Ovary (tissue), 9 donors: ENCODE data around the gene GGTA1. TPM values are rescaled to one million over a fixed set of nuclear protein-coding genes. Genes with fewer than 3 reads are reported as not detected.

ENCODE experiments used
- DNase-seq, 5 donors: peaks; one replicate each; pipeline ENCODE4 v3.0.0-alpha.2; 2019 to 2020
- H3K27ac ChIP-seq, 2 donors: fragments of 200-600 bp; one replicate each; pipeline versions ENCODE4 v1.5.1 to v1.8.0; 2019 to 2022
- H3K27me3 ChIP-seq: fragments of 200-600 bp; one replicate; pipeline ENCODE4 v1.8.0; 2022
- H3K36me3 ChIP-seq: fragments of 200-600 bp; sonication (generic); one replicate; pipeline ENCODE4 v1.5.1; 2019
- H3K4me1 ChIP-seq: one replicate; pipeline ENCODE4 v1.8.1; 2013; ENCODE audit warnings: mild to moderate bottlenecking, moderate library complexity; ENCODE audit not compliant: insufficient read depth
- H3K4me3 ChIP-seq: fragments of 200-600 bp; sonication (generic); one replicate; pipeline ENCODE4 v1.5.1; 2017
- H3K9me3 ChIP-seq, 2 donors: fragments of 200-600 bp in 1 of 2; sonication (generic) in 1 of 2; one replicate each; pipeline versions ENCODE4 v1.5.1 to v1.8.1; 2013 to 2019; ENCODE audit warnings: mild to moderate bottlenecking in 1 of 2, moderate library complexity in 1 of 2
- EP300 ChIP-seq: sonication (generic); formaldehyde crosslinking; IDR thresholded peaks from one replicate; pipeline ENCODE4 v1.6.1; 2017; ENCODE audit warnings: antibody characterized with exemption
- POLR2A ChIP-seq: fragments of 450-650 bp; IDR thresholded peaks from one replicate; pipeline ENCODE4 v1.6.1; 2017; ENCODE audit warnings: antibody characterized with exemption, mild to moderate bottlenecking, moderate library complexity
- WGBS, 3 donors: extraction: QIAGEN DNeasy Blood & Tissue Kit in 1 of 3; methylation state at CpG; one replicate each; pipeline versions ENCODE4 v1.1.5 to v1.1.7; 2013 to 2017; 5-methylcytosine and 5-hydroxymethylcytosine counted together
- intact Hi-C, 4 donors: fragments of 100-400 bp; cut with DNase I; formaldehyde crosslinking; loops; one replicate each; pipeline versions ENCODE4 v1.11.0 to v1.15.1; 2022 to 2023
- polyA plus RNA-seq, 2 donors: library from polyadenylated mRNA; stranded (reverse); fragments of 200-250 nt in 1 of 2; fragments of 350-450 nt in 1 of 2; fragmentation: Illumina TruSeq in 1 of 2; extraction: RNeasy Lipid Tissue Mini Kit (QIAGEN cat#74804) in 1 of 2; gene quantifications; one replicate each; pipeline ENCODE4 v1.2.3, GENCODE V29; 2013 to 2014
- total RNA-seq, 7 donors: library from RNA; depleted of rRNA in 2 of 7; stranded (reverse); fragments of >200 nt in 2 of 7; fragmentation: NEBNext Ultra II Directional in 3 of 7; extraction: Animal tissue kit (Norgen Biotek cat#: 25700) in 3 of 7; gene quantifications; one replicate each; pipeline versions ENCODE4 v1.1.0 to v1.2.4, GENCODE V29; 2016 to 2023
- TF ChIP-seq, protein P1 (sequence below), 3 donors: fragments of 450-650 bp in 2 of 3; fragments of 200-600 bp in 1 of 3; IDR thresholded peaks; one replicate each; pipeline versions ENCODE4 v1.5.1 to v1.8.0; 2016 to 2022; ENCODE audit warnings: antibody characterized with exemption in 3 of 3, mild to moderate bottlenecking in 1 of 3
- donor health status: DM: no; HTN: no; CAD: no; lungs with moderate emphysema.
- donor health status: DM: no; HTN: no; CAD: no.
- donor health status: Bipolar disorder and iron deficiency.
- donor health status: DM: yes; HTN: yes; CAD: no.
- donor health status: DM: no; HTN: no; CAD: no.
- donor health status: DM: yes; HTN: yes; CAD: no.

Gene GGTA1
- total and polyA plus RNA-seq, 9 donors = 0.38 to 33.1 (median 2.4) TPM

DNA sequence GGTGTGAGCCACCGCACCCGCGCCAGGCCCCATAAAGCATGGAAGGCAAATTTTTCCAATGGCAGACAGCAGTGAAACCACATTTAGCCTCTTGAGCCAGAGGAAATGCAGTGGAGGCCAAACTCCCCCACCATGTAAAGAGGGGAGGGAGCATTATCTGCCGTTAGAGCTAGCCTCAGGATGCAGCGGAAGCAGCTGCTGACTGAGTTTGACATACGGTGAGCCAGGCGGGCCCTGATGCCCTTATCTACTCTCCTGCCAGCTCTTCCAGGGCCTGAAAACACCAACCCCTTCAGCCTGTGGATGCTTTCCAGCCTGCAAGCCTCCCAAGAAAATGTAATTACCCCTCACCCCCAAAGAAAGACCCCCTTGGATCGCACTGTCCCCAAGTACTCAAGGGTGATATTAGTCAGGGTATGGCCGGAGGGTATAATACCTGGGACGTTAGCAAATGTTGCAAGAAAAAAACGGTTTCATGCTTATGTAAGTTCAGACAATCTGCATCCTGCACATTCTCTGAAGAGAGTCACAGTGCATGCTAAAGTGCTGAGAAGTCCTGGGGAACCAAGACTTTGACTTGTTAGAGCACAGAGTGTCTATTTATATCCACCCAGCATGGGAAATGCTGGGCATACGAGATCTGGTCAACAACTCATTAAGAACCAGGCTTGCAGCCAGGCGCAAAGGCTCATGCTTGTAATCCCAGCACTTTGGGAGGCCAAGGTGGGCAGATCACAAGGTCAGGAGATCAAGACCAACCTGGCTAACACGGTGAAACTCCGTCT lies 11.3 kb upstream of the GGTA1 start:
- TF ChIP-seq, protein P1, sequence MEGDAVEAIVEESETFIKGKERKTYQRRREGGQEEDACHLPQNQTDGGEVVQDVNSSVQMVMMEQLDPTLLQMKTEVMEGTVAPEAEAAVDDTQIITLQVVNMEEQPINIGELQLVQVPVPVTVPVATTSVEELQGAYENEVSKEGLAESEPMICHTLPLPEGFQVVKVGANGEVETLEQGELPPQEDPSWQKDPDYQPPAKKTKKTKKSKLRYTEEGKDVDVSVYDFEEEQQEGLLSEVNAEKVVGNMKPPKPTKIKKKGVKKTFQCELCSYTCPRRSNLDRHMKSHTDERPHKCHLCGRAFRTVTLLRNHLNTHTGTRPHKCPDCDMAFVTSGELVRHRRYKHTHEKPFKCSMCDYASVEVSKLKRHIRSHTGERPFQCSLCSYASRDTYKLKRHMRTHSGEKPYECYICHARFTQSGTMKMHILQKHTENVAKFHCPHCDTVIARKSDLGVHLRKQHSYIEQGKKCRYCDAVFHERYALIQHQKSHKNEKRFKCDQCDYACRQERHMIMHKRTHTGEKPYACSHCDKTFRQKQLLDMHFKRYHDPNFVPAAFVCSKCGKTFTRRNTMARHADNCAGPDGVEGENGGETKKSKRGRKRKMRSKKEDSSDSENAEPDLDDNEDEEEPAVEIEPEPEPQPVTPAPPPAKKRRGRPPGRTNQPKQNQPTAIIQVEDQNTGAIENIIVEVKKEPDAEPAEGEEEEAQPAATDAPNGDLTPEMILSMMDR (IDR thresholded peaks at IDR 0.05) = no peak
- TF ChIP-seq POLR2A (no peak), EP300 (no peak)
- DNase-seq = no peak
- Histone ChIP-seq H3K9me3 (no peaks in the 10 kb centered on the region), H3K36me3 (no peaks in the 10 kb centered on the region), H3K27me3 (no peaks in the 10 kb centered on the region), H3K4me3 (no peak overlapping the region), H3K4me1 (peaks cover 2% of the 10 kb centered on the region), H3K27ac (no peak overlapping the region)
- 68 to 73% (median 71%) methylated on average over 15 of the region's 15 CpGs for WGBS, 3 donors
- intact Hi-C loops = no loop called here

DNA sequence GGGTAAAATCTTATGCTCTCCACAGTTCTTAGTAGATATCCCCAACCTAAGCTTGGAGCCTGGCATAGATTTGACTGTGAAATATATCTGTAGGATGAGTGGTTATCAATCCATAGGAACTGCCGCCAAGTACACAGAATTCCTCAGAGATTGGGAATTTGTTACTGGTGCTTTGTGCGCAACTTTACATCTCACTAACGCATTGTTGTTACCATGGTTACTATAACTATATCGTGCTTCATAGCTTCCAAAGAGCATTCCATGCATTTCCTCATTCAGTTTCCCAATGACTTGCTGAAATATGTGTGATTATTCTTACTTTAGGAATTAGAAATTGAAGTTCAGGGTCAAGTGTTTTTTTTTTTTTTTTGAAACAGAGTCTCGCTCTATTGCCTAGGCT lies 9.5 kb upstream of the GGTA1 start:
- TF ChIP-seq EP300 = no peak
- TF ChIP-seq POLR2A = no peak
- TF ChIP-seq, protein P1 (IDR thresholded peaks at IDR 0.05) = no peak
- Histone ChIP-seq H3K36me3 (no peaks in the 10 kb centered on the region), H3K27me3 (no peaks in the 10 kb centered on the region), H3K4me3 (no peak overlapping the region), H3K27ac (no peak overlapping the region), H3K4me1 (peaks cover 2% of the 10 kb centered on the region), H3K9me3 (no peaks in the 10 kb centered on the region)
- WGBS, 3 donors = 93 to 96% (median 95%) methylated on average over 5 of the region's 5 CpGs
- DNase-seq = no peak
- intact Hi-C loops = no loop called here

DNA sequence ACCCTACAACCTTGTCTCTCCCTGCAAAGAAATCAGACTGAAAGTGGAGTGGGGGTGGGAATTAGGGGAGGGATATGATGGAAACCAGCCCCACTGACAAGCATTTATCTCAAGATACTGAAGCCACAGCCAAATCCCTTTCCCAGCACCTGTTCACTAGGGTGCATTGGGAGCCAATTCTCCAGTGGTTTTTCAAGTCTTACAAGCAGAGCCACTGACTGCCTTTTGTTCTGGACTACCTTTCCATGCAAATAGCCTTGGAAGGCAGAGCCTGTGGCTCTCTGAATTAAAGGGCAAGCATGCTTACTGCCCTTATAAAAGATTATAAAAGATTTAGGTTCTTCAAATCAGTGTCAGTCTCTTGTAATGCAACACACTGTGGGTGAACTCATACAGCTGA lies 8.8 kb upstream of the GGTA1 start:
- Histone ChIP-seq H3K36me3 (no peaks in the 10 kb centered on the region), H3K9me3 (no peaks in the 10 kb centered on the region), H3K4me3 (no peak overlapping the region), H3K27ac (no peak overlapping the region), H3K4me1 (peaks cover 2% of the 10 kb centered on the region), H3K27me3 (no peaks in the 10 kb centered on the region)
- TF ChIP-seq POLR2A (no peak), EP300 (no peak)
- TF ChIP-seq, protein P1 (IDR thresholded peaks at IDR 0.05) = no peak
- no peak for DNase-seq
- intact Hi-C loops = no loop called here

DNA sequence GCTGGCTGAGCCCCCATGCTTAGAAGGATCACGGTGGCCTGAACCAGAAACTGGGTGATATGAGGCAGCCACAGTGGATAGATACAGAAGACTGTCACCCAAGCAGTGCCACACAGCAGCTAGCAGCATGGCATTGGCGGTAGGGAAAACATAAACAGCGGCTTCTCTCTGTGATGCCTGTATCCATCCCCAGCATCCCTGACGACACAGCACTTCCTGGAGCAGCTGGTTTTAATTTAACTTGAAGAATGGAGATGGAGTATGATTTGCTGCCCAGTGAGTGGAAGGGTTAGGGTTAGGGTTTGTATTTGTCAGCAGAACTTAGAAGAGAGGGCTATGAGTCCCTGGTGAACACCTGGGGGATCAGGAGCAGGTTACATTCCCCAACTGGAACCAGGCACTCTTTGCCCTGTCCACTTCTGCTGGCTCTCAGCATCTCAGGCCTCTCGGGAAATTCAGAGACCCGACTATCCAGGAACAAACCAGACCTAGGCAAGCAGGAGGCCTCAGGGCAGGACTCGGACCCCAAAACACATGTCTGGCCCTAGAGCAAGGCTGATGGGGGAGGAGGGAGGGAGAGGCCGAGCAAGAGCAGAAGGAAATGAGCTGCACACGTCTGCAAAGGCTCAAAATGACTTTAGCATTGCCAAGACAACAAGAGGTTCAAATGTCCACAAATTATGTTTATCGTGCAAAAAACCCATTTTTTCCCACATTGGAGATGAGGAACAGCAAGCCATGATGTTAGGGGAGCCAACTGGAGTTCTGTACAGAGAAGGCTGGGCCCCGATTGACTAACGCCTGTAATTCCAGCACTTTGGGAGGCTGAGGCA lies 6.5 kb upstream of the GGTA1 start:
- TF ChIP-seq, protein P1 (IDR thresholded peaks at IDR 0.05) = no peak
- TF ChIP-seq POLR2A (no peak), EP300 (no peak)
- Histone ChIP-seq H3K4me1 (peaks cover 2% of the 10 kb centered on the region), H3K27me3 (no peaks in the 10 kb centered on the region), H3K4me3 (no peak overlapping the region), H3K36me3 (no peaks in the 10 kb centered on the region), H3K9me3 (no peaks in the 10 kb centered on the region), H3K27ac (no peak overlapping the region)
- intact Hi-C loops = no loop called here
- no peak for DNase-seq
- WGBS, 3 donors = 63 to 73% (median 65%) methylated on average over 12 of the region's 12 CpGs
